ENCODE measurements around the gene PON2.

The PON2 gene

GRCh38 chr7:95444796-95445195 is 10.0 kb upstream of the PON2 start:
- DNase-seq (ENCODE audit: low spot score) = no peak

DNA sequence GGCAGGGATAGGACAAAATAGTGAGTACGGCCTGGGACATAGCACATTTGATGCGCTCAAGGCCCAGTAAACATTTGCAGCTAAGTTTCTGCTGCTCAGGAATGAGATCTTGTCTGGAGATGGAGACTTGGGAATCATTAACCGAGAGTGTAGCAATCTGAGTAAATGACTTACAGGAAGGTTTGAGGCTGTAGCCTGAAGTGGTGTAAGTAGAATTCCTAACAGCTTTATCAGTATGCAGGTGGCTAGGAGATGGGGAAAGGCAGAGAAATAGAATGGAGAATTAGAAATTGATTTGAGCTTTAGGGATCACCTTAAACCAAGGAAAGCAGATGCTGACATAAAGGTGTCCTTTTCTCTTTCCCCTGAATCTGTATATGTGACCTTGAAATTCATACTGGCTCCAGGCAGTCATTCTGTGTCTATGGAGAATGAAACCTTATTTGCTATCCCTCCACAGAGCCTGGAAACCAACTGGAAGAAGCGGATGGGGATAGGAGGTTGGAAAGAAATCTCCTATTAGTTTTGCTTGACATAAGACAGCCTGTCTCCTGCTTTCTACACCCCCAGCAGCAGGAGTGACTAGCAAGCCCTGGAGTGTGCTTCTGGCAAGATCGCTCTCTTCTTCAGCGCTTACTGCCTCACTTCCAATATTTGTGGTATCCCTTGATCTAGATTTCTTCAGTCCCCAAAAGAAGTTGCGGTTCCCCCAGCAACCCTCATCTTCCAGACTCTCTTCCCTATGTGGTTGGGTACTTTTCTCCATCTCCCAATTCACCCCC is 6.4 kb upstream of the PON2 start:
- DNase-seq (ENCODE audit: low spot score) = no peak

DNA sequence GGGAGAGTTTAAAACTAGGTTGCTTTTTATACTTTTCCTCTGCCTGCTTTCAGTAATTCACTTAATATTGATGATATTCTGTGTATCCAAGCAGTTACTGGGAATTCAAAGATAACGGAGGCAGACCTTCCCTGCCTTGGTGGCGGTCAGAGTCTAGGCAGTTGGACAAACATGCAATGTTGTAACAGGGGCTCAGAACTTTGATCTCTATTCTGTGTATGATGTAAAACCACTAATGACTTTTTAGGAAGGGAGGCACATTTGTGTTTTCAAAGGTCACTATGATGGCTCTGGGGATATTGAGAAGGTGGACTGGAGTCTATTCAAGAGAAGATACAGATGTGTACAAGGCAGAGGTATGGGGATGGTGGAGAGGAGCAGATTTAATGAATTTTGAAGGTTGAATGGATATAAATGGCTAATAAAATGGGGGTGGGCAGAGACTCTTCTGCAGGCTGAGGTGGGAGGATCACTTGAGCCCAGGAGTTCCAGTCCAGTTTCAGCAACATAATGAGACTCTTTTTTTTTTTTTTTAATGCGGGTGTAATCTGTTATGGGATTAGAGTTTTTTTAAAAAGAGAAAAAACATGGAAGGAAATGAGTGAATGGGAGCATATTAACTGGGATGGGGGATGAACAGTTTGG is 5.7 kb upstream of the PON2 start:
- no peak for DNase-seq (ENCODE audit: low spot score)

GRCh38 chr7:95436407-95436806 is 1.6 kb upstream of the PON2 start:
- no peak for DNase-seq (ENCODE audit: low spot score)

DNA sequence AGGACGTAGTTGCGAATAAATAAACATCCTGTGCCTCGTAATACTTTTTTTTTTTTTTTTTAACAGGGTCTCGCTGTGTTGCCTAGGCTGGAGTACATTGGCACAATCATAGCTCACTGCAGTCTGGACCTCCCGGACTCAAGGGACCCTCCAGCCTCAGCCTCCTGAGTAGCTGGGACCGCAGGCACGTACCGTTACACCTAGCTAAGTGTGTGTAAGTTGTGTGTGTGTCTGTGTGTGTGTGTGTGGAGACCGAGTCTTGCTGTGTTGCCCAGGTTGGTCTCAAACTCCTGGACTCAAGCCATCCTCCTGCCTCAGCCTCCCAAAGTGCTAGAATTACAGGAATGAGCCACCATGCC is 573 bp upstream of the PON2 start:
- DNase-seq (ENCODE audit: low spot score) = no peak

GRCh38 chr7:95433952-95434556 is 774 bp downstream of the PON2 start:
- no peak for DNase-seq (ENCODE audit: low spot score)

GRCh38 chr7:95433129-95433528 is 1.7 kb downstream of the PON2 start:
- no peak for DNase-seq (ENCODE audit: low spot score)

DNA sequence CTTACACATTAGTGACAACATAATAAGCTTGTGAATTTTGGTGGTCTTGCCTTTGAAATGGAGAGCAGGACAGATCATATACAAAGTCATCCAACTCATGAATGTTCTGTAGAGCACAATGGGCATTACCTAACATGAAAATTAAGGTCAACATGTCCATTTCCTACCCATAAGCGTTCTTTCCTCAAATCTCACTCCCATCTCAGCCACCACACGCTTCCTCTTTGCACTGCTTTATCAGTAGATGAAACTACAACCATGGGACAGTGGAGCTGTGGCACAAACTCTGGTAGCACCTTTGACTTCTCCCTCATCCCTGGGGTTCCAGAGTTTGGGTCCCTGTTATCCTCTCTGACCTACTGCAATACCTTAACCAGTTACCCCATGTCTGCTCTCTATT is 2.2 kb downstream of the PON2 start:
- no peak for DNase-seq (ENCODE audit: low spot score)

- DNase-seq (ENCODE audit: low spot score) = peak; percentile 30
These were observed 4.0 kb downstream of the PON2 start for GRCh38 chr7:95430864-95431263.

DNA sequence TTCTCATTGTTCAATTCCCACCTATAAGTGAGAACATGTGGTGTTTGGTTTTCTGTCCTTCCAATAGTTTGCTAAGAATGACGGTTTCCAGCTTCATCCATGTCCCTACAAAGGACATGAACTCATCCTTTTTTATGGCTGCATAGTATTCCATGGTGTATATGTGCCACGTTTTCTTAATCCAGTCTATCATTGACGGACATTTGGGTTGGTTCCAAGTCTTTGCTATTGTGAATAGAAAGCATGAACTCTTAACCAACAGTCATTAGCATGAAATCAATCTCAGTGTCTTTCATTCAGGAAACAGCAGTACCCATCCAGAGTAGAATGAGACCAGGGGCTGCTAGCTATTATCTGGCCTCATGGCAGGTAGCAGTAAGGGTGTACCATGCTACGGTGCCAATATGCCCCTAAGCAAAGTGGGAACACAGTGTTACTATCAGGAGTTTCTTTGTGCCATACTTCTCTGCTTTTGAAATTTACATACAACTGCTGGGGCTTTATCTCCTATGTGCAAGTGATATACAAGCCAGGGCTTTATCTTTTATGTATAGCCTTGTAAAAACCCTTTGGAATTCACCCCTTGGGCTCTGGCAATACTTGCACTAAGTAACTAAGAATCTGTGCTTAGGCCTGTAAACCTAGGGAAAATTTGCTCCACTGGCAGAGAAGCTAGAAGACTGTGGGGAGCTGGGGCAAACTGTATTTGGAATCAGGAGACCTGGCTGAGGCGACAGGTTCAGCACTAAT is 5.4 kb downstream of the PON2 start:
- DNase-seq (ENCODE audit: low spot score) = no peak

GRCh38 chr7:95427914-95428516 is 6.8 kb downstream of the PON2 start:
- DNase-seq (ENCODE audit: low spot score) = no peak

DNA sequence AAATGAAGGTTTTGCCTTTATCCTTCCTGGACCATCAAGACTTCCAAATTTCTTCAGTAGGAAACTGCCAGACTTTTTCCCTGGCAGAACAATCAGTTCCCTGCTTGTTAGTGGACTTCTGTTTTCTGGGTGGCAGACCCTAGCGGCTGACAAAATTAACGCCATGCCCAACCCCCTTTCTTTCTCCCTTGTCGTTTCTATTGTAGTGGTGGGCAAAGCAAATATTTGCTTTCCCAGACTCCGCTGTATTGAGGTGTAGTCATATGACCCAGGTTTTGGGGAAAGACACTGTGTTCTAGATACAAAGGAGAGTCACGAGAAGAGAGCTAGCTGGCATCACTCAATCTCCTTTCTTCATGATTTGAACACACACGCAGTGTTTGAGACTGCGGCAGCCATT is 7.7 kb downstream of the PON2 start:
- no peak for DNase-seq (ENCODE audit: low spot score)

DNA sequence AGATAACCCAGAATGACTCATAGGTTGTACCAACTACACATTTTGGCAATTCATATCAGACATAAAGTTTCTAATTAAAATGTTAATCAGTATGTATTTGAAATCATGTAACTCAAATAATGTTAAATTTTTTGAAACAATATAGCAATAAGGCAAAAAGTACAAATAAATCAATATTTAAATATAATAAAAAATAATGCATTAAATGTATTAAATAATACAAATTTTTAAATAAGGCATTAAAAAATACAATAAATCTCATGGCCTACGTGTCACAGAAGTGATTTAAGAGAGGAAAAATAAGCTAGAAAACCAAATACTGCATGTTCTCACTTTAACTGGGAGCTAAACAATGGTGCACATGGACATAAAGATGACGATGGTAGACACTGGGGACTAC is 9.1 kb downstream of the PON2 start:
- no peak for DNase-seq (ENCODE audit: low spot score)

- DNase-seq (ENCODE audit: low spot score) = no peak
These were observed 10.1 kb downstream of the PON2 start for GRCh38 chr7:95424716-95425115.

DNA sequence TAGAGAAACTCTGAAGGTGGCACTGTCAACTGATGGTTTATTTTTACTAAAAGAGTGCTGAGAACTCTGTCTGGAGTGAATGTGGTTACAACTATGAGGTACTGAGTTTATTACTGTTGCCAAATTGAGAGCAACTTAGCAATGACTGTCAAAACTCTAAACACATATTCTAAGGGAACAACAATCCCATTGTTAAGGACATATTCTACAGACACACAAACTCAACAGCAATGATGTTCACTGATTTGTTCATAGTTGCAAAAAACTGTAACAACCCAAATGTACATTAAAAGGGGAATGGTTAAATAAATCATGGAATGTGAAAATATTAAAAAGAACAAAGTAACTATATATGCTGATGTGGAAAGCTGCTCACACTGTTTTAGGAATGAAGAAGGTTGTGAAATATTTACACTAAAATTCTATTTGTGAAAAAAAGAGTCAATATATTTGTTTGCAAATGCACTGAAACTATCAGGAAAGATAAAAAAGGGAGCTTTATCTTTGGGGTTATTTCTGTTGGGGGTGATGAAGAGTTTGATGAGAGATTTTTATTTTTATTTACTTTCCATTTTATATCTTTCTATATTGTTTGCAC is 12.9 kb downstream of the PON2 start:
- no peak for DNase-seq (ENCODE audit: low spot score)

- DNase-seq (ENCODE audit: low spot score) = no peak
These were observed 13.6 kb downstream of the PON2 start for GRCh38 chr7:95421000-95421846.

DNA sequence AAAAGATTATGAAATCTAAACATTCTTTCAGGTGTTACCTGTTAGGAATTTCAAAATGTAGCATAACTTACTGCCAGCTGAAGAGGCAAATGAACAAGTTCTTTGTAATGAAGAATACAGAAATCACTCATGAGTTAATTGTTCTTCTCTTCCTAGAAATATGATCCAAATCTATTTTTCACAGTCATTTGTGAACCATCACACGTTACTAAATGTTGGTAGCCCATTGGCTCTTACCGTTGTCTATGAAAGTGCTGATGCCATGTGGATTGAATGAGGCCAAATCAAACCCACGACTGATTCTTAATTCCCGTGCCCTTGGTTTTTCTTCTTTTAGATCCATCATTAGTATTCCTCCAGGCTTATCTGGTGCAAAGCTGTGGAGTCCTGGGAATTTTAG is 22.8 kb downstream of the PON2 start:
- DNase-seq (ENCODE audit: low spot score) = no peak

DNA sequence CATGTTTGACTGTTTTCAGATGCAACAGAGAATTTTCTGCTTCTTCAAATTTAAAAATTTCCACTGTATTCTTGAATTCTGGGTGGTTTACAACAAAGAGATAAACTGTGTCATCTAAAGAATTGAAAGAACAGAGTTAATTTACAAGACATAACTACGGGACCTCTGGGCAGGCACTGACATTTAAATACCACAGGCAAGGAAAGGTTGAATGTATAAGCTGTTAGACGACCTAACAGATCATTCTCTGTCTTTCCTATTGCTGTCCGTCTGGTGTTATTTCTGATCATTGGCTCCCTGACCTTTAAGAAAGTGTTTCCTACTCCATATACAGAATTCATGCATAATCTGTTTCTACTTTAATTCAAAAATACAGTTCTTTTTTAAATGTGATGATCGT is 23.2 kb downstream of the PON2 start:
- no peak for DNase-seq (ENCODE audit: low spot score)

DNA sequence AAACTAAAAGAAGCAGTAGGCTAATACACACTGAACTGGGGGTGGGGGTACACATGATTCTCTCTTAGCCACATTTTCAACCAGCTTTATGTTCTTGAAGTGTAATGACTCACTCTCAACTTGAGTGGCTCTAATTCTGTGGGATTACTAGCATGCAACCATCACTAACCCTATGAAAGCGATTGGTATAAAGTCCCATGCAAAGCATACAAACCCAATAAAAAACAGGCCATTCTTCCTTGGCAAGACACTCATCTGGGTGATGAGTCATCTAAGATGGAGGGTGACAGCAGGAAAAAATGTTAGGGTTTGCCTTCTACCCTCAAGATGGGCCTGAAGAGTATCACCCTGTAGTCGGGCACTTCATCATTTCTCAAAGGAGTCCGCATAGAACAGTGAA is 23.8 kb downstream of the PON2 start:
- DNase-seq (ENCODE audit: low spot score) = no peak

- DNase-seq (ENCODE audit: low spot score) = no peak
These were observed 27.1 kb downstream of the PON2 start for GRCh38 chr7:95407751-95408150.

DNA sequence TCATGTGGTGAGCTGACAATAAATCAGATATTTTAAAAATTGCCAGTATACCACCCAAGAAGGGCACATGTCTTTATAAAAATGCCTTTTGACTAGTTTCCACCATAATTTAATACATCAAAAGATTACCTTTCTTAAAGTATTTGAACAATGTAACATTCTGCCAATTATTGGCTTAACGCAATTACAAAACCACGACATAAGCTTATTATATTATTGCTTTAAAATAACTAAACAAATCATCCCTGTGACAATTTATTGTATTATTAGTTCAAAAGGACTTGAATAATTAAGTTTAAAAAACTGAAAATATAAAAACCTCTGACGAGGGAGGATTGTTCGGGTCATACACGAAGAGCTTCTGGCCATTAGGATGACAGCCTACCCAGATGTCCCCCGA is 29.0 kb downstream of the PON2 start:
- no peak for DNase-seq (ENCODE audit: low spot score)
